NCI-H187 (cell line): ENCODE data around the gene SLC44A3.

ENCODE experiments used
- DNase-seq, 2 experiments: peaks; one replicate each; lab custom pipeline; 2025; lab: John Stamatoyannopoulos, UW

The SLC44A3 gene

GRCh38 chr1:94874423-94874822 lies 54.3 kb downstream of the SLC44A3 start:
- DNase-seq = no peak

- no peak for DNase-seq
These were observed 55.6 kb downstream of the SLC44A3 start for GRCh38 chr1:94875794-94876193.

DNA sequence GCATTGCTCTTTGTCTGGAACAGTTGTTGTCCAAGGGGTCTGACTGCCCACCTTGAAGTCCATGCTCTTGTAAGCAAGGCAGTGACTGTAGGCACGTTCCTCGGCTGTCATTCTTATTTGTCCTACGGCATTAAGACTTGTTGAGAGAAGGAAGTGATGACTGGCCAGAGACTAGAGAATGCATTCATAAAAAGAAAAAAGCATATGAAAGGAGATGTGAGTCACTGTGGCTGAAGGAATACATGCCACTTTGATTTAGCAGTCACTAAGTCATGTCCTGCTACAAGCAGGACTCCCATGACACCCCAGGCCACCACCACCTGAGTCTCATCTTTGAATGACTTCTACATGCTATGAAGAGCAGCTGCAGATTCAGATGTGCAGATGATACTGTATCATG lies 56.2 kb downstream of the SLC44A3 start:
- no peak for DNase-seq

GRCh38 chr1:94878329-94878728 lies 58.2 kb downstream of the SLC44A3 start:
- no peak for DNase-seq

GRCh38 chr1:94883691-94884090 lies 63.5 kb downstream of the SLC44A3 start:
- DNase-seq = no peak

- DNase-seq = no peak
These were observed 63.9 kb downstream of the SLC44A3 start for GRCh38 chr1:94884106-94884505.

- DNase-seq = no peak
These were observed 64.3 kb downstream of the SLC44A3 start for GRCh38 chr1:94884507-94884906.

GRCh38 chr1:94886361-94886760 lies 66.2 kb downstream of the SLC44A3 start:
- no peak for DNase-seq

GRCh38 chr1:94887106-94887505 lies 66.9 kb downstream of the SLC44A3 start:
- DNase-seq = no peak

DNA sequence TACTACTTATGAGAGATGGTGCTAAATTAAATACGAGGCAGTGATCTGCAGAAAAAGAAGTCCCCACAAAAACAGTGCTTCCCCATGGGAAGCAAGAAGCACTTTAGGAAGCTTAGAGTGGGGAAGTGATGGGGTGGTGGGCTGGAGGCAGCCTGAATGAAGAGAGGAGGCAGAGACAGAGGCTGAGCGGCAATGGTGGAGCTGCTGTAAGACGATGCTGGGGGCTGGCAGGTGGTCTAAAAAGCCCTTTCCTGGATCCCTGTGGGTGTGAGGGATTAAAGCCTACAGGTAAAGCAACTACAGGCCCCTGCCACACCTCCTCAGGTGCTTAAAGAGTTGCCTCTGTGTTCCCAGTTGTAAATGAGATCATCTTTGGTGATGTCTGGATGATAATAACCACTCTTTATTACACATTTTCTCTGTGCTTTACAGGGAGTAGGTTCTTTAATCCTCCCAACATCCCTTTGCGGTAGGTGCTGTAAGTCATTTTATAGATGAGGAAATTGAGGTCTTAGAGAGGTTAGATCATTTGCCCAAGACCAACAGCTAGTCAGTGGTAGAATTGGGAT lies 67.5 kb downstream of the SLC44A3 start:
- DNase-seq = no peak

- no peak for DNase-seq
These were observed 68.0 kb downstream of the SLC44A3 start for GRCh38 chr1:94888201-94888600.

DNA sequence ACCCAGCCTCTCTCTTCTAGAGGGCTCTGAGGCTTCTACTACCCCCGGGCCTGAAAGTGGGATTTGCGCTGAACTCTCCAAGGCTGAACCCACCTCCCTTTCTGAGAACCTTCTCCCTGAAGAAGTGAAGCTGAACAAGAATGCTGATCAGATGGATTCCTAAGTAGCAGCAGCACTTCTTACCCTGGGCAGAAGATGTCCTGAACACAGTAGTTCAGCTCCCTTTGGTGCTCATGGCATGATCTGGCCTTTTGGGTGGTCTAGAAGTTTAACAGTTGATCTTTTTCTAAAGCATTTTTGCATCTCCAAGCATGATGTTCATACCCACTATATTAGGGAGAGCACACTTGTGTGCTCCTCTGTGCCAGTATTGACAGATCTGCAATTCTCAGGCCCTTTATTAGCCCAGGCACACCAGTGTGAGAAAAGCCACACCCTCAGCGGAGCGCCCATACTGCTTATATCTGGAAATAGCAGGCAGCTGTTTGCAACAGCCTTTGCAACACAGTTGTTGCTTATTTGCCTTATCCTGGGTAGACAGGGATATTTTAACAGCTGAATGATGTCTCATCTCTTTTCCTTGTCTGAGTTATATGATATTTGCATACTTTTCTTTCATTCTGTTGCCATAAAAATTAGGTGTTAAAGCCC lies 72.6 kb downstream of the SLC44A3 start:
- DNase-seq = no peak

GRCh38 chr1:94894630-94895029 lies 74.5 kb downstream of the SLC44A3 start:
- no peak for DNase-seq

DNA sequence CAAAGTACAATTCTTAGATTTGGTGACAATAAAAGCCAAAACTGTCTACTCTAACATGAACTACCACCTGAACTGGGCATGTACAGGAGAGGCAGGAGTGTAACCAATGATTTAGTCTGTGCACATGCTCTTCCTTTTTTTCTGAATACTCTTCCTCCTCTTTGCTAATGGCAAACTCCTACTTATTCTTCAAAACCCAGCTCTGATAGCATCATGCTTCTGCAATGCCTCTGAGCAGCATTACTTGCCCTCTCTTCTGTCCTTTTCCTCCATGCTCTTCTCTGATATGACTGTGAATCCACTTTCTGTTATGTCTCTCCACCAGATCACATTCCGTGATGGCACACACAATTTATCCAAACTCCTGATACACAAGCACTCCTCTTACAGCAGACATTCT lies 75.4 kb downstream of the SLC44A3 start:
- DNase-seq = no peak

GRCh38 chr1:94898491-94899385 lies 78.6 kb downstream of the SLC44A3 start:
- peak; percentile 43 to 56 for DNase-seq

DNA sequence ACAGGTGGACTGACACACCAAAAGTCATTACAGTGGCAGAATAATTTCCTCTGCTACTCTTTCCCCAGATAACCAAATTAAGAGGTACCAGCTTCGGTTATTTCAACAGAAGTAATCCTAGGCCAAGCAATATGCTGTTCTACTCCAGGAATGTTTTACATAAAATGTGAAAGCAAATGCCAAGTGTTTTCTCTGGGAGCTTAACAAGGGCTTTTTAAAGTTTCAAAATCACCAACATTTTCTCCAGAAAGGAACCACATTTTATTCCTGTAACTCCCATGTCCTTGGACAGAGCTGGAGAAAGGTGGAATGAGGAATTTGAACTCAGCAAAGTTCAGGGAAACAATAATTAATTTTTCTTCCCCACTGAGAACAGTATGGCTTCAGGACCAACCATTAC lies 79.6 kb downstream of the SLC44A3 start:
- DNase-seq = no peak

DNA sequence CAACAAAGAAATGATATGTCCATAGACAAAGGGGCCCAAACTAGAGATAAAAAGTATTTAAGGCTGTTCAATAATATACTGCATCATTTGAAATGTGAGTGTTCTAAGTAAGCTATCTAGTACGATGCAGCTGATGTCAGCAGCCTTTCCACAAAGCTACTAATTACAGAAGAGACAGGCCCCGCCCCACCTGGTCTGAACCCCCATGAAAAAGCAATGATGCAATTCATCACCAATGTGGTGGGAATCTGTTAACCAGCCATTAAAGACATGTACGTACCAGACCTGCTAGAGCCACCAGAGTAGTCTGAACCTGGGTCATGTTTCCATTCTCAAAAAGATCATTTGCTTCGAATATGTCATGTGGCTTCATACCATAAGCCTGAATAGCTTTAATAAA lies 81.7 kb downstream of the SLC44A3 start:
- peak in 1 of 2 experiments; percentile 33 for DNase-seq

- DNase-seq = no peak
These were observed 83.3 kb downstream of the SLC44A3 start for GRCh38 chr1:94903280-94904009.

DNA sequence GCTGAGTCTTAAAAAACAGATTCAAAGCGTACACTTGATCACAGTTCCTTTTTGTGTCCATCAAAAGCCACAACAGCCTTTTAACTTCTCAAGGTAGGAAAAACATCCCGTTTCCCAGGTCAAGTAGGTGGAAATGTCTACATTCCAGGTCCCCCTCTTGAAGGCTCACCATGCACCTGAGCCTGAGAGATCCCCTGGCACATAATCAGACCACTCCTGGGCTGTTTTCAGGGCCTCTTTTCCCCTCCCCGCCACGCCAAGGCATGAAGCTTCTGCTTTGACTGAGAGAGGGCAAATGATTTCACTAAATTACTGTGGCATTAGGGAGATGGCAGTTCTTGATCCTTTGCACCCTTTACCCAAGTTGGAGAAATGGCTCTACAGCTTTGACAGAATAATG lies 85.0 kb downstream of the SLC44A3 start:
- DNase-seq = no peak

GRCh38 chr1:94906382-94906781 lies 86.2 kb downstream of the SLC44A3 start:
- DNase-seq = no peak

DNA sequence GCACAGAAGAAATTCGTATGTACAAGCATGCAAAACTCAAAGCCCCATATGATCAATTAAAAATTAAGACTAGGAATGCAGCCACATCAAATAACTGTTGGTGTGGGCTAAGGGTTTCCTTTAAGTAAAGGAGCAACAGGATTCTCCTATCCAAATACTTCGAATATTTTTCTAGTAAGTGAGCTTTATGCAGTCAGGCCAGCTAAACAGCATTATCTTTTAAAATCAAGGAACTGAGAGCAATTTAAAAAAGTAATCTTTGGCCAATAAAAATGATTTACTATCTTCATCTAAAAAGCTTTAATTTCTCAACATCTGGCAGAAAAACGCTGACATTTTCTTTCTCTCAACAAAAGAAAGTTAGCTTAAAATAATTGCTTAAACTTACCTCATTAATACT lies 87.0 kb downstream of the SLC44A3 start:
- no peak for DNase-seq

DNA sequence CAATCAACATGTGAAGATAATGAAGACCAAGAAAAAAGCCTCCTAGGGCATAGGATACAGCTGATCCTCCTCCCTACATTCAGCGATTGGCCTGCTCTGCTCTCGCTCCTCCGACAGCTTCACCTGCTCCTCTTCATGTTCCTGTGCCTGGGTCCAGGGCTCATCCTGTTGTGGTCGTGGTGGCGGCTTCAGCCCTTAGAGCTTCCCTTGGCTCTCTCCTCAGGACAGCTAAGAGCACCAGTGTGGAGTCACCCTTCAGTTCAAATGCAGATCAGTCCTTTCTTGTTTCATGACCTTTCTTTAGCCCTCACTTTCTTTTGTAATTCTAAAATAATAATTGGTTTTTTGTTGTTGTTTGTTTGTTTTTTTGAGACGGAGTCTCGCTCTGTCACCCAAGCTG lies 88.0 kb downstream of the SLC44A3 start:
- DNase-seq = no peak
